ENCODE data around the gene SPRYD3.

The SPRYD3 gene

GRCh38 chr12:53053218-53054111 is 25.7 kb downstream of the SPRYD3 start:
- Histone ChIP-seq H3F3A (ENCODE audit: control insufficient read depth, insufficient read depth) (0 out of 2 replicates have a peak, but pooled peaks cover 4% of the 10 kb centered on the region), H3K79me2 (ENCODE audit: control insufficient read depth, low read length) (no peaks in the 10 kb centered on the region), H3K27ac (ENCODE audit: low read depth, low read length) (0 out of 2 replicates have a peak overlapping the region, but pooled peaks have one; percentile 5), H3K27me3 (ENCODE audit: control insufficient read depth, low read length) (peaks cover 5% of the 10 kb centered on the region), H3K36me3 (ENCODE audit: control insufficient read depth, low read length) (no peaks in the 10 kb centered on the region), H3K9me3 (ENCODE audit: control insufficient read depth, insufficient read depth, low read length) (no peaks in the 10 kb centered on the region), H3K4me2 (ENCODE audit: low read length) (peak overlapping the region; percentile 87), H3K9me2 (replicated peaks; ENCODE audit: control insufficient read depth, low read length) (no peaks in the 10 kb centered on the region), H4K20me1 (ENCODE audit: control insufficient read depth, insufficient read depth, low read depth, low read length) (0 out of 2 replicates have a peak, but pooled peaks cover 3% of the 10 kb centered on the region), H3K4me1 (ENCODE audit: control insufficient read depth, low read length) (peaks cover 12% of the 10 kb centered on the region), H3K4me3 (ENCODE audit: low read length) (peak overlapping the region; percentile 89)
- no peak for TF ChIP-seq EZH2phosphoT487 (IDR thresholded peaks at IDR 0.05; ENCODE audit: borderline replicate concordance, low read length)
- TF ChIP-seq CTCF (IDR thresholded peaks at IDR 0.05; ENCODE audit: low read depth, low read length, poor library complexity, severe bottlenecking) = peak; percentile 87

- Histone ChIP-seq H3K79me2 (ENCODE audit: control insufficient read depth, low read length) (no peaks in the 10 kb centered on the region), H4K20me1 (ENCODE audit: control insufficient read depth, insufficient read depth, low read depth, low read length) (0 out of 2 replicates have a peak, but pooled peaks cover 3% of the 10 kb centered on the region), H3K4me3 (ENCODE audit: low read length) (no peak overlapping the region), H3F3A (ENCODE audit: control insufficient read depth, insufficient read depth) (0 out of 2 replicates have a peak, but pooled peaks cover 4% of the 10 kb centered on the region), H3K27ac (ENCODE audit: low read depth, low read length) (no peak overlapping the region), H3K4me1 (ENCODE audit: control insufficient read depth, low read length) (peaks cover 20% of the 10 kb centered on the region), H3K9me3 (ENCODE audit: control insufficient read depth, insufficient read depth, low read length) (no peaks in the 10 kb centered on the region), H3K4me2 (ENCODE audit: low read length) (no peak overlapping the region), H3K27me3 (ENCODE audit: control insufficient read depth, low read length) (peaks cover 4% of the 10 kb centered on the region), H3K36me3 (ENCODE audit: control insufficient read depth, low read length) (no peaks in the 10 kb centered on the region), H3K9me2 (replicated peaks; ENCODE audit: control insufficient read depth, low read length) (no peaks in the 10 kb centered on the region)
- no peak for TF ChIP-seq CTCF (IDR thresholded peaks at IDR 0.05; ENCODE audit: low read depth, low read length, poor library complexity, severe bottlenecking)
- no peak for TF ChIP-seq EZH2phosphoT487 (IDR thresholded peaks at IDR 0.05; ENCODE audit: borderline replicate concordance, low read length)
These were observed 26.6 kb downstream of the SPRYD3 start for GRCh38 chr12:53052419-53053217.

- H3K4me2 ChIP-seq (ENCODE audit: low read length) = no peak overlapping the region
These were observed 27.2 kb downstream of the SPRYD3 start for GRCh38 chr12:53051881-53052412.

More at GRCh38 chr12:53051881-53052412, 27.2 kb downstream of the SPRYD3 start:
- TF ChIP-seq CTCF (IDR thresholded peaks at IDR 0.05; ENCODE audit: low read depth, low read length, poor library complexity, severe bottlenecking) (no peak), EZH2phosphoT487 (IDR thresholded peaks at IDR 0.05; ENCODE audit: borderline replicate concordance, low read length) (no peak)
- Histone ChIP-seq H3K4me1 (ENCODE audit: control insufficient read depth, low read length) (peaks cover 22% of the 10 kb centered on the region), H3K9me3 (ENCODE audit: control insufficient read depth, insufficient read depth, low read length) (no peaks in the 10 kb centered on the region), H4K20me1 (ENCODE audit: control insufficient read depth, insufficient read depth, low read depth, low read length) (0 out of 2 replicates have a peak, but pooled peaks cover 3% of the 10 kb centered on the region), H3K27me3 (ENCODE audit: control insufficient read depth, low read length) (peaks cover 1% of the 10 kb centered on the region; the same call in 1 of the 2 replicates), H3K4me3 (ENCODE audit: low read length) (no peak overlapping the region), H3K36me3 (ENCODE audit: control insufficient read depth, low read length) (no peaks in the 10 kb centered on the region), H3K9me2 (replicated peaks; ENCODE audit: control insufficient read depth, low read length) (no peaks in the 10 kb centered on the region), H3K27ac (ENCODE audit: low read depth, low read length) (no peak overlapping the region), H3K79me2 (ENCODE audit: control insufficient read depth, low read length) (no peaks in the 10 kb centered on the region), H3F3A (ENCODE audit: control insufficient read depth, insufficient read depth) (0 out of 2 replicates have a peak, but pooled peaks cover 4% of the 10 kb centered on the region)
